Measurements from ENCODE around the gene TMBIM1. TPM values are rescaled to one million over a fixed set of nuclear protein-coding genes. Genes with fewer than 3 reads are reported as not detected.

Gene TMBIM1
- total RNA-seq, 1 donor from 2014 or later: 109 TPM

GRCh38 chr2:218228366-218229090 lies 63.8 kb downstream of the TMBIM1 start:
- TF ChIP-seq, protein P1, sequence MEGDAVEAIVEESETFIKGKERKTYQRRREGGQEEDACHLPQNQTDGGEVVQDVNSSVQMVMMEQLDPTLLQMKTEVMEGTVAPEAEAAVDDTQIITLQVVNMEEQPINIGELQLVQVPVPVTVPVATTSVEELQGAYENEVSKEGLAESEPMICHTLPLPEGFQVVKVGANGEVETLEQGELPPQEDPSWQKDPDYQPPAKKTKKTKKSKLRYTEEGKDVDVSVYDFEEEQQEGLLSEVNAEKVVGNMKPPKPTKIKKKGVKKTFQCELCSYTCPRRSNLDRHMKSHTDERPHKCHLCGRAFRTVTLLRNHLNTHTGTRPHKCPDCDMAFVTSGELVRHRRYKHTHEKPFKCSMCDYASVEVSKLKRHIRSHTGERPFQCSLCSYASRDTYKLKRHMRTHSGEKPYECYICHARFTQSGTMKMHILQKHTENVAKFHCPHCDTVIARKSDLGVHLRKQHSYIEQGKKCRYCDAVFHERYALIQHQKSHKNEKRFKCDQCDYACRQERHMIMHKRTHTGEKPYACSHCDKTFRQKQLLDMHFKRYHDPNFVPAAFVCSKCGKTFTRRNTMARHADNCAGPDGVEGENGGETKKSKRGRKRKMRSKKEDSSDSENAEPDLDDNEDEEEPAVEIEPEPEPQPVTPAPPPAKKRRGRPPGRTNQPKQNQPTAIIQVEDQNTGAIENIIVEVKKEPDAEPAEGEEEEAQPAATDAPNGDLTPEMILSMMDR (conservative IDR thresholded peaks at IDR 0.05; ENCODE audit: low read depth, low read length): no peak
- DNase-seq (ENCODE audit: low read depth): peak; percentile 52
- no peak overlapping the region for H3K4me3 ChIP-seq (ENCODE audit: low read depth, low read length)

GRCh38 chr2:218226903-218227302 lies 65.4 kb downstream of the TMBIM1 start:
- H3K4me3 ChIP-seq (ENCODE audit: low read depth, low read length): no peak overlapping the region
- no peak for DNase-seq (ENCODE audit: low read depth)
- TF ChIP-seq, protein P1 (conservative IDR thresholded peaks at IDR 0.05; ENCODE audit: low read depth, low read length): no peak

Other genes with a start within 250 kb of the TMBIM1 start
- not detected in 2 replicates for gene RUFY4, start 223.2 kb downstream of the TMBIM1 start, total RNA-seq
- gene CXCR2, start 166.5 kb downstream of the TMBIM1 start, total RNA-seq: not detected in 2 replicates
- not detected in 2 replicates for gene CXCR1, start 125.5 kb downstream of the TMBIM1 start, total RNA-seq
- 458 and 717 TPM in 2 replicates for gene ARPC2, start 75.3 kb downstream of the TMBIM1 start, total RNA-seq
- gene GPBAR1, start 31.5 kb downstream of the TMBIM1 start, total RNA-seq: 1.0 and 2.3 TPM in 2 replicates
- 119 and 173 TPM in 2 replicates for gene AAMP, start 22.4 kb downstream of the TMBIM1 start, total RNA-seq
- 53.3 and 55.3 TPM in 2 replicates for gene PNKD, start 22.0 kb downstream of the TMBIM1 start, total RNA-seq
- not detected in 2 replicates for gene CATIP, start 64.4 kb upstream of the TMBIM1 start, total RNA-seq
- 0.22 TPM in 1 of 2 replicates, not detected in the other for gene SLC11A1, start 89.8 kb upstream of the TMBIM1 start, total RNA-seq
- 49.0 and 65.5 TPM in 2 replicates for gene CTDSP1, start 107.4 kb upstream of the TMBIM1 start, total RNA-seq
- not detected in 2 replicates for gene VIL1, start 126.6 kb upstream of the TMBIM1 start, total RNA-seq

Measured in epithelial cell of proximal tubule (primary cell).